Upper lobe of left lung (tissue), 4 donors: ENCODE measurements around the gene PLXNA4.

ENCODE experiments used
- CTCF ChIP-seq, 6 experiments: fragments of 450-650 bp in 4 of 6; fragments of 200-600 bp in 2 of 6; sonication (generic) in 2 of 6; IDR thresholded peaks; one replicate each; pipeline ENCODE4 v1.5.1; 2016 to 2019; ENCODE audit warnings: antibody characterized with exemption in 6 of 6
- POLR2A ChIP-seq, 4 donors: fragments of 450-650 bp; IDR thresholded peaks; one replicate each; pipeline ENCODE4 v1.5.1; 2016 to 2017; ENCODE audit warnings: antibody characterized with exemption in 4 of 4, mild to moderate bottlenecking in 2 of 4
- POLR2AphosphoS5 ChIP-seq, 2 donors: sonication (generic); formaldehyde crosslinking; IDR thresholded peaks; one replicate each; pipeline ENCODE4 v1.5.1; 2017; ENCODE audit warnings: antibody characterized with exemption in 2 of 2

DNA sequence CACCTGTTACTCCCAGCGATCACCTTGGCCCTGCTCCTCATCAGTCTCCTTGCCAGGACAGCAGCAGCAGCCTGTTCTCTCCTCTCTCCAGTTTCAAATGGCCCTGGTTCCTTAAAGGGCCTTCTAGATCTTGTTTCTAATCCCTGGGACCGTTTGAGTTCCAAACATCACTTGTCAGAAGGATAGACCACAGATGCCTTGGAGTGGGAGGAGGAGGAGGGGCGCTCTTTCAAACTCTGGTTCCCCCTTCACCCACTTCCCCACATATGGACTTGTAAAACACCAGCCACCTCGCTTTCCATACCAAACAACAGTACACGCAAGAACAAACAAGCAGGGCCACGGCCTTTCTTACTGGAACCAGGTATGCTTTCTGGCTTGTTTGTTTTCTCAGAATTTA, 104.8 kb downstream of the PLXNA4 start:
- no peak for TF ChIP-seq CTCF (IDR thresholded peaks at IDR 0.05)
- TF ChIP-seq POLR2A (IDR thresholded peaks at IDR 0.05): no peak
- TF ChIP-seq POLR2AphosphoS5 (IDR thresholded peaks at IDR 0.05): no peak
